HepG2 (cell line): ENCODE data around the gene GPATCH11. TPM values are rescaled to one million over a fixed set of nuclear protein-coding genes. Genes with fewer than 3 reads are reported as not detected.

Experiments used
- MED8 ChIP-seq: sonication (generic); formaldehyde crosslinking; IDR thresholded peaks from 2 replicates; pipeline ENCODE4 v1.8.1; 2023; ENCODE audit warnings: mild to moderate bottlenecking, missing genetic modification reagents; ENCODE audit not compliant: insufficient replicate concordance
- MLXIP ChIP-seq: sonication (generic); formaldehyde crosslinking; IDR thresholded peaks from 2 replicates; pipeline ENCODE4 v1.9.0; 2021; ENCODE audit warnings: missing genetic modification reagents, borderline replicate concordance
- MTF2 ChIP-seq: sonication (generic); formaldehyde crosslinking; IDR thresholded peaks from 2 replicates; pipeline ENCODE4 v1.5.0; 2020; ENCODE audit warnings: missing genetic modification reagents, borderline replicate concordance
- NFYB ChIP-seq: sonication (generic); formaldehyde crosslinking; IDR thresholded peaks from 2 replicates; pipeline ENCODE4 v1.4.0; 2020; ENCODE audit warnings: missing genetic modification reagents
- PTBP1 ChIP-seq: fragments of 200-400 bp; formaldehyde crosslinking; IDR thresholded peaks from 2 replicates; pipeline ENCODE4 v1.6.1; 2018; ENCODE audit warnings: low read length, low read depth; ENCODE audit not compliant: poor library complexity, severe bottlenecking
- REPIN1 ChIP-seq: sonication (generic); formaldehyde crosslinking; IDR thresholded peaks from 2 replicates; pipeline ENCODE4 v1.8.0; 2022; ENCODE audit warnings: missing genetic modification reagents, low read depth, mild to moderate bottlenecking, borderline replicate concordance
- SRY ChIP-seq: sonication (generic); formaldehyde crosslinking; IDR thresholded peaks from 2 replicates; pipeline ENCODE4 v1.8.0; 2022; ENCODE audit warnings: mild to moderate bottlenecking, missing genetic modification reagents
- ZFY ChIP-seq: sonication (generic); formaldehyde crosslinking; IDR thresholded peaks from 2 replicates; pipeline ENCODE4 v1.4.0; 2020; ENCODE audit warnings: missing genetic modification reagents
- ZNF138 ChIP-seq: sonication (generic); formaldehyde crosslinking; IDR thresholded peaks from 2 replicates; pipeline ENCODE4 v1.5.0; 2020; ENCODE audit warnings: mild to moderate bottlenecking, low read depth, missing genetic modification reagents
- ZNF142 ChIP-seq: sonication (generic); formaldehyde crosslinking; IDR thresholded peaks from 2 replicates; pipeline ENCODE4 v1.4.0; 2020; ENCODE audit warnings: missing genetic modification reagents
- ZNF234 ChIP-seq: sonication (generic); formaldehyde crosslinking; conservative IDR thresholded peaks from 2 replicates; pipeline ENCODE4 v1.5.1; 2020; ENCODE audit warnings: mild to moderate bottlenecking, missing genetic modification reagents
- ZNF264 ChIP-seq: sonication (generic); formaldehyde crosslinking; IDR thresholded peaks from 2 replicates; pipeline ENCODE4 v1.4.0; 2020; ENCODE audit warnings: missing genetic modification reagents
- ZNF44 ChIP-seq: sonication (generic); formaldehyde crosslinking; IDR thresholded peaks from 2 replicates; pipeline ENCODE4 v1.5.1; 2020; ENCODE audit warnings: mild to moderate bottlenecking, missing genetic modification reagents
- ZNF503 ChIP-seq: sonication (generic); formaldehyde crosslinking; IDR thresholded peaks from 2 replicates; pipeline ENCODE4 v1.4.0; 2020; ENCODE audit warnings: missing genetic modification reagents
- ZNF577 ChIP-seq: sonication (generic); formaldehyde crosslinking; IDR thresholded peaks from 2 replicates; pipeline ENCODE4 v1.4.0; 2020; ENCODE audit warnings: mild to moderate bottlenecking, low read depth, missing genetic modification reagents, borderline replicate concordance
- ZNF615 ChIP-seq: sonication (generic); formaldehyde crosslinking; IDR thresholded peaks from 2 replicates; pipeline ENCODE4 v1.5.0; 2020; ENCODE audit warnings: mild to moderate bottlenecking, missing genetic modification reagents, borderline replicate concordance
- ZNF672 ChIP-seq: sonication (generic); formaldehyde crosslinking; IDR thresholded peaks from 2 replicates; pipeline ENCODE4 v1.8.1; 2022; ENCODE audit warnings: missing genetic modification reagents
- polyA plus RNA-seq, 8 experiments: library from polyadenylated mRNA; depleted of rRNA in 3 of 8; stranded (reverse) in 7 of 8; unstranded in 1 of 8; fragments of >200 nt; fragmentation: Illumina TruSeq in 4 of 8; extraction: Trizol in 4 of 8; gene quantifications; 2 replicates each; pipeline versions ENCODE4 v1.2.1 to v1.2.3, GENCODE V29; 2011 to 2016; ENCODE audit warnings: low read depth in 4 of 8, missing spikeins in 1 of 8, mixed read lengths in 1 of 8; ENCODE audit not compliant: insufficient read depth in 1 of 8
- total RNA-seq, 5 experiments: library from RNA; depleted of rRNA; stranded (reverse); fragments of >200 nt; fragmentation: Illumina TruSeq; extraction: Trizol; gene quantifications; 2 replicates each; pipeline ENCODE4 v1.2.3, GENCODE V29; 2016; ENCODE audit warnings: low read depth in 1 of 5

GPATCH11 gene
- total and polyA plus RNA-seq, 2 of the 13 experiments (the other 11 are each of a cell fraction or from before 2014, with no cell fraction given) = 3.8 to 8.7 TPM

GRCh38 chr2:37083873-37084794 lies at the start of gene GPATCH11, which contains the start of gene HEATR5B (continued):
- no peak for TF ChIP-seq ZNF615
- no peak; the same call in 1 of the 2 replicates for TF ChIP-seq ZNF138
- TF ChIP-seq NFYB (CRISPR knock-in tag) = peak; percentile 60
- no peak for TF ChIP-seq MLXIP (CRISPR knock-in tag)
- peak; percentile 78; the same call in 1 of the 2 replicates for TF ChIP-seq ZNF503 (CRISPR knock-in tag)
- TF ChIP-seq ZNF264 (CRISPR knock-in tag) = 0 out of 2 replicates have a peak, but pooled peaks have one; percentile 63
- TF ChIP-seq ZNF672 (CRISPR knock-in tag) = peak; percentile 78; the same call in 1 of the 2 replicates
- no peak for TF ChIP-seq ZNF234 (CRISPR knock-in tag)
- peak; percentile 72 for TF ChIP-seq PTBP1
- TF ChIP-seq ZNF142 (CRISPR knock-in tag) = peak; percentile 89
- peak; percentile 92 for TF ChIP-seq ZFY (CRISPR knock-in tag)
- no peak for TF ChIP-seq MED8
- peak; percentile 89; the same call in 1 of the 2 replicates for TF ChIP-seq SRY
- peak; percentile 46; the same call in 1 of the 2 replicates for TF ChIP-seq ZNF577 (CRISPR knock-in tag)
- peak; percentile 79 for TF ChIP-seq REPIN1 (CRISPR knock-in tag)
- TF ChIP-seq ZNF44 (CRISPR knock-in tag) = no peak; the same call in 1 of the 2 replicates
- TF ChIP-seq MTF2 (CRISPR knock-in tag) = peak; percentile 93; the same call in 1 of the 2 replicates
